ENCODE results near the gene ZNF768.

- TF ChIP-seq CTCF (conservative IDR thresholded peaks at IDR 0.05; ENCODE audit: low read depth in 2 of 2) (no peak), REST (IDR thresholded peaks at IDR 0.05; ENCODE audit: unreplicated experiment) (no peak), EZH2phosphoT487 (IDR thresholded peaks at IDR 0.05; ENCODE audit: unreplicated experiment) (no peak), EZH2 (IDR thresholded peaks at IDR 0.05; ENCODE audit: low read depth, unreplicated experiment) (no peak)
These were observed 40.4 kb downstream of the ZNF768 start for GRCh38 chr16:30485818-30486436.

Data from GM23338 (cell line).